ENCODE results near the gene HMHB1. TPM values are rescaled to one million over a fixed set of nuclear protein-coding genes. Genes with fewer than 3 reads are reported as not detected.

The HMHB1 gene
- total and polyA plus RNA-seq, 9 of the 15 experiments (the other 6 are each of a cell fraction or from before 2014, with no cell fraction given), result not detected

DNA sequence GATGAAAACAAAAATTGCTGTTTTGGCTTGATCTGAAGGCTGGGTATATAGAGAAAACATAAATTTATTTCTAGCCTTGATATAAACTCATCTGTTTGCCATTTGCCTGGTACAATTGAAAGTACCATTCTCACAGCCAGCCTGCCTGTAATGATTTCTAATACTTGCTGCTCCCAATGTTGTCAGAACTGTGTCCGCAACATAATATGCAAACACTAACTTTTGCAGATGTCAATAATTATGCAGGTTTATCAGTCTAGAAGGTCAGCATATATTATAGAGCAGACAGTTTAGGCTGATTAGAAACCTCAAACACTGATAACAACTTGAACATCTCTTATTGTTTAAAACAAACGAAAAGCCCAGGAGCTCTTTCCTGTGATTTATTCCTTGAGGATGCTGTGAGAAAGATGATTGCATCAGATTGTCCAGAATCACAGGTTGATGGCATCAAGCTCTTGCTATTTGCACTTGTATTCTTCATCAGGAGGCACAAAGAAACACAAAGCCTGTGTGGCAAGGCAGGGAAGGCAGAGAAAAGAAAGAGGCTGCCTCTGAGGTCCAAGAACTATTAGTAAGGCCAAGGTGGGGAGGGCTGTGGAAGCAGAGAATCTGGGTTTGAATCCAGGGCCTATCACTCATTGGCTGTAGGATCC, 21.4 kb upstream of the HMHB1 start:
- Histone ChIP-seq H4K20me1 (replicated peaks; ENCODE audit: control insufficient read depth, insufficient read depth, low read length) (no peaks in the 10 kb centered on the region), H3K9ac (ENCODE audit: insufficient read depth in 1 of 2, low read depth in 2 of 2, low read length in 2 of 2) (no peak overlapping the region), H3K79me2 (ENCODE audit: control insufficient read depth, insufficient read depth, low read length) (no peaks in the 10 kb centered on the region), H3K9me3 (replicated peaks; ENCODE audit: control insufficient read depth, insufficient read depth, low read depth, low read length) (no peaks in the 10 kb centered on the region), H3K27me3 (ENCODE audit: control insufficient read depth in 2 of 2, insufficient read depth in 2 of 2, low read length in 2 of 2) (no peaks in the 10 kb centered on the region), H3K9me1 (ENCODE audit: control insufficient read depth, insufficient read depth, low read length) (no peaks in the 10 kb centered on the region), H3K27ac (ENCODE audit: extremely low read depth, low read depth, low read length) (no peak overlapping the region), H3K4me1 (replicated peaks in 1 of 2; ENCODE audit: control insufficient read depth in 2 of 2, insufficient read depth in 2 of 2, low read length in 2 of 2) (no peaks in the 10 kb centered on the region), H3K4me2 (ENCODE audit: insufficient read depth, low read length) (no peak overlapping the region), H3K36me3 (ENCODE audit: control insufficient read depth, insufficient read depth, low read length) (no peaks in the 10 kb centered on the region), H3K4me3 (no peak overlapping the region), H2AFZ (ENCODE audit: low read depth, low read length) (no peak overlapping the region)
- POLR2A ChIA-PET, result no interaction called here
- FAIRE-seq (no peak), DNase-seq (ENCODE audit: extremely low read depth in 1 of 4, low spot score in 3 of 4) (no peak), ATAC-seq (no peak)
- intact Hi-C loops (cut with micrococcal nuclease), result no loop called here
- 9% methylated on average over 2 of the region's 2 CpGs for WGBS (ENCODE audit: insufficient coverage, low coverage, missing lambda C conversion rate)
- in situ Hi-C loops (cut with MboI), result no loop called here
- no peak for TF ChIP-seq KLF13 (tag; IDR thresholded peaks at IDR 0.05; ENCODE audit: borderline replicate concordance, low read depth)
- TF ChIP-seq RBBP5 (IDR thresholded peaks at IDR 0.05; ENCODE audit: borderline replicate concordance, insufficient read depth, low read length, poor library complexity, severe bottlenecking), result no peak
- TF ChIP-seq, protein P1, sequence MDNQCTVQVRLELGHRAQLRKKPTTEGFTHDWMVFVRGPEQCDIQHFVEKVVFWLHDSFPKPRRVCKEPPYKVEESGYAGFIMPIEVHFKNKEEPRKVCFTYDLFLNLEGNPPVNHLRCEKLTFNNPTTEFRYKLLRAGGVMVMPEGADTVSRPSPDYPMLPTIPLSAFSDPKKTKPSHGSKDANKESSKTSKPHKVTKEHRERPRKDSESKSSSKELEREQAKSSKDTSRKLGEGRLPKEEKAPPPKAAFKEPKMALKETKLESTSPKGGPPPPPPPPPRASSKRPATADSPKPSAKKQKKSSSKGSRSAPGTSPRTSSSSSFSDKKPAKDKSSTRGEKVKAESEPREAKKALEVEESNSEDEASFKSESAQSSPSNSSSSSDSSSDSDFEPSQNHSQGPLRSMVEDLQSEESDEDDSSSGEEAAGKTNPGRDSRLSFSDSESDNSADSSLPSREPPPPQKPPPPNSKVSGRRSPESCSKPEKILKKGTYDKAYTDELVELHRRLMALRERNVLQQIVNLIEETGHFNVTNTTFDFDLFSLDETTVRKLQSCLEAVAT (IDR thresholded peaks at IDR 0.05), result no peak
- no peak for TF ChIP-seq MEF2A (IDR thresholded peaks at IDR 0.05; ENCODE audit: control insufficient read depth, low read depth, low read length)
- no peak for TF ChIP-seq ZNF830 (CRISPR knock-in tag; IDR thresholded peaks at IDR 0.05)
- TF ChIP-seq ZKSCAN8 (CRISPR knock-in tag; IDR thresholded peaks at IDR 0.05), result no peak
- no peak for TF ChIP-seq ZNF124 (CRISPR knock-in tag; IDR thresholded peaks at IDR 0.05)
- TF ChIP-seq, protein P2, sequence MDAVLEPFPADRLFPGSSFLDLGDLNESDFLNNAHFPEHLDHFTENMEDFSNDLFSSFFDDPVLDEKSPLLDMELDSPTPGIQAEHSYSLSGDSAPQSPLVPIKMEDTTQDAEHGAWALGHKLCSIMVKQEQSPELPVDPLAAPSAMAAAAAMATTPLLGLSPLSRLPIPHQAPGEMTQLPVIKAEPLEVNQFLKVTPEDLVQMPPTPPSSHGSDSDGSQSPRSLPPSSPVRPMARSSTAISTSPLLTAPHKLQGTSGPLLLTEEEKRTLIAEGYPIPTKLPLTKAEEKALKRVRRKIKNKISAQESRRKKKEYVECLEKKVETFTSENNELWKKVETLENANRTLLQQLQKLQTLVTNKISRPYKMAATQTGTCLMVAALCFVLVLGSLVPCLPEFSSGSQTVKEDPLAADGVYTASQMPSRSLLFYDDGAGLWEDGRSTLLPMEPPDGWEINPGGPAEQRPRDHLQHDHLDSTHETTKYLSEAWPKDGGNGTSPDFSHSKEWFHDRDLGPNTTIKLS (IDR thresholded peaks at IDR 0.05; ENCODE audit: borderline replicate concordance, low read depth), result no peak
- no peak for TF ChIP-seq ZNF445 (CRISPR knock-in tag; IDR thresholded peaks at IDR 0.05; ENCODE audit: low read depth)
- no peak for TF ChIP-seq ZNF699 (CRISPR knock-in tag; IDR thresholded peaks at IDR 0.05; ENCODE audit: insufficient replicate concordance)
- no peak for TF ChIP-seq NCOA2 (IDR thresholded peaks at IDR 0.05; ENCODE audit: partially characterized antibody in 2 of 2)
- TF ChIP-seq ZNF347 (CRISPR knock-in tag; IDR thresholded peaks at IDR 0.05; ENCODE audit: low read depth), result no peak
- no peak for TF ChIP-seq HMG20A (CRISPR knock-in tag; conservative IDR thresholded peaks at IDR 0.05)
- no peak for TF ChIP-seq NCOR1 (IDR thresholded peaks at IDR 0.05)
- no peak for TF ChIP-seq ZNF668 (CRISPR knock-in tag; IDR thresholded peaks at IDR 0.05)
- TF ChIP-seq, protein P3, sequence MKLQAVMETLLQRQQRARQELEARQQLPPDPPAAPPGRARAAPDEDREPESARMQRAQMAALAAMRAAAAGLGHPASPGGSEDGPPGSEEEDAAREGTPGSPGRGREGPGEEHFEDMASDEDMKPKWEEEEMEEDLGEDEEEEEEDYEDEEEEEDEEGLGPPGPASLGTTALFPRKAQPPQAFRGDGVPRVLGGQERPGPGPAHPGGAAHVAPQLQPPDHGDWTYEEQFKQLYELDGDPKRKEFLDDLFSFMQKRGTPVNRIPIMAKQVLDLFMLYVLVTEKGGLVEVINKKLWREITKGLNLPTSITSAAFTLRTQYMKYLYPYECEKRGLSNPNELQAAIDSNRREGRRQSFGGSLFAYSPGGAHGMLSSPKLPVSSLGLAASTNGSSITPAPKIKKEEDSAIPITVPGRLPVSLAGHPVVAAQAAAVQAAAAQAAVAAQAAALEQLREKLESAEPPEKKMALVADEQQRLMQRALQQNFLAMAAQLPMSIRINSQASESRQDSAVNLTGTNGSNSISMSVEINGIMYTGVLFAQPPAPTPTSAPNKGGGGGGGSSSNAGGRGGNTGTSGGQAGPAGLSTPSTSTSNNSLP (IDR thresholded peaks at IDR 0.05; ENCODE audit: borderline replicate concordance, low read depth, low read length), result no peak
- no peak for TF ChIP-seq SIRT6 (IDR thresholded peaks at IDR 0.05; ENCODE audit: low read depth, low read length)
- CTCF ChIA-PET (ENCODE audit: low intra/inter-chr PET ratio), result no interaction called here
- no TSS peak for BruUV-seq (replicated peaks)

Measured in K562 (cell line).